HG02588 (cell line): ENCODE data around the gene POC5.

Experiments
- ATAC-seq: cut with Tn5 transposase; IDR thresholded peaks from one replicate; pipeline ENCODE4 v1.9.1; 2021; ENCODE audit warnings: mild to moderate bottlenecking, moderate library complexity; ENCODE audit not compliant: unreplicated experiment

Gene POC5

DNA sequence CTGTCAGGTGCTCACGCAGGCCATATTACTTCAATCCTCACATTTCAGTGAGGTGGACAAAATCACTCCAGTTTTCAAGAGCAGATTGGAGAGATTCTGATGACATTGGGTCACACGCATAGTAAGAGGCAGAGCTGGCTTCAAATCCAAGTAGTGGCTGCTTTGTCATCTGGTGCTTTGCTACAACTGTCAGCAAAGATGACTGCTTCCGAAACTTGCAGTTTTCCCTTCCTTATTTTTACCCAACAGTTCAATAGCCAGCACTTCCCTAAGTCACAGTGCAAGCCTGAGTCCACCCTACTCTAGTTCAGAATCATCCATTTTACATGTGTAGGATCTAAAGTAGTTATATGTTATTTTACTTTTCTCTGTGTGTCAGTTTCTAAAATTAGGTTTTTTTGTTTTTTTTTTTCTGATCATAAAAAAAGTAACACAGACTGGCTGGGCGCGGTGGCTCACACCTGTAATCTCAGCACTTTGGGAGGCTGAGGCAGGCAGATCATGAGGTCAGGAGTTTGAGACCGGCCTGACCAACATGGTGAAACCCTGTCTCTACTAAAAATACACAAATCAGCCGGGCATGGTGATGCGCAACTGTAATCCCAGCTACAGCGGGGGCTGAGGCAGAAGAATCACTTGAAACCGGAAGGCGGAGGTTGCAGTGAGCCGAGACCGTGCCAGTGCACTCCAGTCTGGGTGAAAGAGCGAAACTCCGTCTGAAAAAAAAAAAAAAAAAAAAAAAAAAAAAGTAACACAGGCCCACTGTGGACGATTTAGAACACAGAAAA lies 56.4 kb downstream of the POC5 start:
- no peak for ATAC-seq

GRCh38 chr5:75659791-75660450 lies 57.3 kb downstream of the POC5 start:
- no peak for ATAC-seq

GRCh38 chr5:75656311-75657003 lies 60.8 kb downstream of the POC5 start:
- no peak for ATAC-seq

DNA sequence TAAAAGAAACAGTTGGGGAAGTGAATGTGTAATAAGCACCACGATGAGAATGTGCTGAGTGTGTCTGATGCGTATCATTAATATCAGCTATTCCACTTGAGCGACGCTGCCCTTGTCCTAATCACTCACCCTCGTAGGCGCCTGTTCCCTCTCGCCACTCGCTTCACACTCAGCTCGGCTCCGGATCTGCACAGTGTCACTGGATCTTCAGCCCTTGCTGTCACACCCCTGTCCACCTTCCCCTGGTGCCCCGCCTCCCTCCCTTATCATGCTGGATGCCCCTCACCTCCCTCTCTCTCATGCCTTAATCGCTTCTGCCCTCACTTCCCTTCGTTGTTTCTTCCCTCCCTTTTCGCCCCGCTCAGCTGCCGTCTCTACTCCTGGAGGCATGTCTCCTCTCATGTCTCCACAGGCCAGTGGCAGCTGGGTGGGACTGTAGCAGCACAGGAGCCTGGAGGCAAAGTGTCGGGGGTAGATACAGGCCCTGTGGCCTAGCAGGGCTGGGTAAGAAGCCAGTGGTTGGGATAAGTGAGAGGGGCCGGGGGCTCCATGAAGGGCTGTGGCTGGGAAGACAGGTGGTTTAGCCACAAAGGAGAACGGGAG lies 62.4 kb downstream of the POC5 start:
- no peak for ATAC-seq

DNA sequence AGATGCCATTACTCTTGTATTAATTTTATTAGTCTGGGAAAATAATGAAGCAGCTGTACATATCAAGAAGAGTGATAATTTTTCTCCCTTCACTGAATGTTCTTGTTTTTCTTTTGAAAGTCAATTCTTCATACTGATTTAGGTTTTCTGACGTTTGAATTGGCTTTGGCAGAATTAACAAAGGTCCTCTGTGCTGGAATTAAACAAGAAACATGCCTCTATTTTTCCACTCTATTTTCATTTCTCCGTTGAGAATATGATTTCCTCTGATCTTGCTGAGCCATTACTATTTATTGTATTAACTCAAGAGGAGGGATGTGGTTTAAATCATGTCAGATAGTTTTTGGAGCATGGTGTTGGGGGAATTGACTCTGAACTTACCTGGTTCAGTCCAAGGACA lies 63.7 kb downstream of the POC5 start:
- ATAC-seq = no peak

GRCh38 chr5:75651575-75652238 lies 65.5 kb downstream of the POC5 start:
- ATAC-seq = no peak

DNA sequence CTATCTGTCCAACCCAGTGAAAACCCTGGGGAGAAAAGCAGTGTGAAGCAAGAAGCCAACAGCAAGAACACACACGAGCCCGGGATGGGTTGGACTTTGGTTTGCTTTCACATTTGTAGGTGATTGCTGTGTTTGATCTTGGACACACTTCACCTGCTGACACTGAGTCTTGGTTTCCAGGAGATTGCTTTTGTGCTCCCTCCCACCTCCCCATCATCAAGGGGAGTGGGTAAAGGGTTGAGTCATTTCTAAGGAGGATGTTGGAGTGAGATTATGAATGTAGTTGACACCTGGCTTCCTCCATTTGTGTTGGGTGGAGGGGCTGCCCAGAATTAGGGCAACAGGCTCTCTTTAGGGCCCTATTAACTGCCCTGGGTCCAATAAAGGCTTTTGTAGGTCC lies 68.5 kb downstream of the POC5 start:
- no peak for ATAC-seq

GRCh38 chr5:75640826-75641225 lies 76.4 kb downstream of the POC5 start:
- no peak for ATAC-seq

DNA sequence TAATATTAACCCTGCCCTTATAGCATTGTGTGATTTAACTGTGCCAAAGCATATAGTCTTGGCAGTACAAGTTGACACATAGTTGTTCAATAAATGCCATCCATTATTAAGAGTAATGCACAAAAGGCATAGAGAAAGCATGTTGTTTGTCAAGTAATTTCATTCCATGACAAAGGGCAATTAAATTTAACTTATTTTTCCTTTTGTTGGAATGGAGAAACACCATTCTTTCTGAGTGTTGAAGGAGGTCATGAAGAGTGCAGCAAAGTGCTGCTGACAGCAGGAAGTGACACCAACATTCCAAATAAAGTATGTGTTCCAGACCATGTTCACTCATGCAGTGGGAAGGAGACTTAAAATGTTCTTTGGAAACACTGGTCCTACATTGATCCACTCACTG lies 76.8 kb downstream of the POC5 start:
- ATAC-seq = no peak

DNA sequence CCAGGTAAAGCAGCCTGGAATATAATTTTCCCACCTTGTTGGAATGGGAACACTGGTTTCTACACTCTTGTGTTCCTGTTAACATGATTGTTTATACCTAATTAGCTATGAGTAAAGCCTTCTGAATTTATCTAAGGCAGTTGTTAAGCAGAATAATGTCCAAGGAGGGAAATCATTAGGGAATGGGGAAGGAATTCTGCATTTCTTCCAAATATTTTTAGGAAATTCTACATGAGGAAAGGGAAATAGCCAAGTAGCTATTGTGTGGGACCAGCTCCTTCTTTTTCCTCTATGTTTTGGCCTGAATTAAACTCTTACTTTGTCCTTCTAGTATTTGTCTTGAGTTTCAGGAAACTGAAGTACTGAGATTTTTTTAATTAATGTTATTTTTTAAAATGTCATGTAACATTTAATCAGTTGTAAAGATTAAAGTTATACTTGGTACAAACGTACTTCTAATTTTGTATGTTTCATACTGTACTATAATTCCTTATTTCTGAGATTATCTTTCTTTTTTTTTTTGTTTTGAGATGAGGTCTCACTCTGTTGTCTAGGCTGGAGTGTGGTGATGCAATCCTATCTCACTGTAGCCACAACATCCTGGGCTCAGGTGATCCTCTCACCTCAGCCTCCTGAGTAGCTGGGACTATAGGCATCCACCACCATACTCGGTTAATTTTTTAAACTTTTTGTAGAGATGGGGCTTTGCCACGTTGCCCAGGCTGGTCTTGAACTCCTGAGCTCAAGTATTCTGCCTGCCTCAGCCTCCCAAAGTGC lies 77.5 kb downstream of the POC5 start:
- ATAC-seq = no peak

GRCh38 chr5:75637949-75638348 lies 79.3 kb downstream of the POC5 start:
- no peak for ATAC-seq

DNA sequence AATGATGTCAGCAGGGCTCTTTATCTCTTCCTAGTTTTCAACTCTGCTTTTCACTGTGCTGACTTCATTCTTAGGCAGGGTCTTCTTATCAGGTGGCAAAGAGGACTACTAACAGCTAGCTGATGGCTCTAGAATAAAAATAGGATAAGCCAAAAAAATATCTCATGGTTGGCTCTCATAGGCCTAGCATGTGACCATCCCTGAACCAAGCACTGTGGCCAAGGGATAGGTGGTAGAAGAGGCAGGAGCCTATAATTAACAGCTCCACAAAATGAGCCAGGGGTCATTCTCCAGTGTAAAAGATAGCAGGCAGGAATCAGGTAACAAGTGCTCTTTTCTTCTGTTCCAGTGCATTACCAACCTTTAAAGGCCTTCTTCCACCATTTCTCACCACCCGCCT lies 84.9 kb downstream of the POC5 start:
- no peak for ATAC-seq

GRCh38 chr5:75630875-75631274 lies 86.4 kb downstream of the POC5 start:
- no peak for ATAC-seq

- ATAC-seq = no peak
Measured at GRCh38 chr5:75627801-75628200, 89.4 kb downstream of the POC5 start.

GRCh38 chr5:75626959-75627358 lies 90.3 kb downstream of the POC5 start:
- no peak for ATAC-seq
